ENCODE measurements around the gene CP.
"Not testable (repeated sequence)": the region's sequence is repeated elsewhere in the genome, so short reads cannot be mapped to it uniquely, and the experiment has no call there.

CP gene

DNA sequence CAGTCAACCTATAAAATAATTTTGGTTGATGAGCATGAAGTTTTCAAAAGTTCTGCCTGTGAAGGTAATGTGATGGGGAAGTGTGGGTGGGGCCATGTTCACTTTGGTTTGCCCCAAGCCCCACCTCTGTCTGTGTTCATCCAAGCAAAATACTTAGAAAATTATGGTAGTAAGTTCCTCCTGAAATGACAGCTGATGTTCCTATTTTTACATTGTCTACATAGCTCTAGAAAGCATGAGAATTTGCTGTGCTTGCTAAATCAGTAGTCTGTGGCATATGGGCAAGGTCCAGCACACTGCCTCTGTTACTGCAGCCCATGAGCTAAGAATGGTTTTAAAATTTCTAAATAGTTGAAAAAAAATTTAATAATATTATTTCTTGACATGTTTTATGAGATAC is 21.9 kb upstream of the CP start:
- DNase-seq (ENCODE audit: low read depth) = peak; percentile 20
- no peak overlapping the region for H3K4me3 ChIP-seq (ENCODE audit: low read depth, low read length)
- TF ChIP-seq, protein P1, sequence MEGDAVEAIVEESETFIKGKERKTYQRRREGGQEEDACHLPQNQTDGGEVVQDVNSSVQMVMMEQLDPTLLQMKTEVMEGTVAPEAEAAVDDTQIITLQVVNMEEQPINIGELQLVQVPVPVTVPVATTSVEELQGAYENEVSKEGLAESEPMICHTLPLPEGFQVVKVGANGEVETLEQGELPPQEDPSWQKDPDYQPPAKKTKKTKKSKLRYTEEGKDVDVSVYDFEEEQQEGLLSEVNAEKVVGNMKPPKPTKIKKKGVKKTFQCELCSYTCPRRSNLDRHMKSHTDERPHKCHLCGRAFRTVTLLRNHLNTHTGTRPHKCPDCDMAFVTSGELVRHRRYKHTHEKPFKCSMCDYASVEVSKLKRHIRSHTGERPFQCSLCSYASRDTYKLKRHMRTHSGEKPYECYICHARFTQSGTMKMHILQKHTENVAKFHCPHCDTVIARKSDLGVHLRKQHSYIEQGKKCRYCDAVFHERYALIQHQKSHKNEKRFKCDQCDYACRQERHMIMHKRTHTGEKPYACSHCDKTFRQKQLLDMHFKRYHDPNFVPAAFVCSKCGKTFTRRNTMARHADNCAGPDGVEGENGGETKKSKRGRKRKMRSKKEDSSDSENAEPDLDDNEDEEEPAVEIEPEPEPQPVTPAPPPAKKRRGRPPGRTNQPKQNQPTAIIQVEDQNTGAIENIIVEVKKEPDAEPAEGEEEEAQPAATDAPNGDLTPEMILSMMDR (IDR thresholded peaks at IDR 0.05; ENCODE audit: insufficient read depth, low read depth, low read length, missing control alignments) = no peak

DNA sequence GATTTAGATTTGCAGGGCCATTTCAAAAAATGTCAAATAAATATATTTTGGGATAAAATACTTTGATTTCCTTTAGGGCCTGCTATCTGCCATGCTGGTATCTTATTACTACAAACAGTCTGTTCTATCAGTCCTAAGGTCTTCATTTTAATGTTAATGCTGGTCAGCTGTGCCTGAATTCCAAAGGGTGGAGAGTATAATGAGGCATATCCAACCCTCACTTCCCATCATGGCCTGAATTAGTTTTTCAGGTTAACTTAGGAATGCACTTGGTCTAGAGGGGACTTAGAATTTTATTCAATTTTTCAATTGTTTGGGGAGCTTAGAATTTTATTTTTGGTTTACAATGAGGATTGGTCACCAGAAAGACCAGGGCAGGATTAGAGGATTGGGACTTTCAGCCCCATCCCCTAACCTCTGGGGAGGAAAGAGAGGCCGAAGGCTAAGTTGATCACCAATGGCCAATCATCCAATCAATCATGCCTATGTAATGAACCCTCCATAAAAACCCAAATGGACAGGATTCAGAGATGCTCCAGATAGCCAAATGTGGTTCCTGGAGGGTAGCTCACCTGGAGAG is 17.8 kb upstream of the CP start:
- H3K4me3 ChIP-seq (ENCODE audit: low read depth, low read length) = no peak overlapping the region
- DNase-seq (ENCODE audit: low read depth) = no peak
- TF ChIP-seq, protein P1 (IDR thresholded peaks at IDR 0.05; ENCODE audit: insufficient read depth, low read depth, low read length, missing control alignments) = no peak

DNA sequence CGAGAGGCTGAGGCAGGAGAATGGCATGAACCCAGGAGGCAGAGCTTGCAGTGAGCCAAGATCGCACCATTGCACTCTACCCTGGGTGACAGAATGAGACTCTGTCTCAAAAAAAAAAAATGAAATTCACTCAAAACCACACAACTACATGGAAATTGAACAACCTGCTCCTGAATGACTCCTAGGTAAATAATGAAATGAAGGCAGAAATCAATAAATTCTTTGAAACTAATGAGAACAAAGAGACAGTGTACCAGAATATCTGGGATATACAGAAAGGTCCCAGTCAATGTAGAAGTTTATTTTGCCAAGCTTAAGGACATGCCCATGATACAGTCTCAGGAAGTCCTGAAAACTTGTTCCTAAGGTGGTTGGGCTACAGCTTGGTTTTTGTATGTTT is 16.6 kb upstream of the CP start:
- not testable (repeated sequence) for H3K4me3 ChIP-seq (ENCODE audit: low read depth, low read length)

DNA sequence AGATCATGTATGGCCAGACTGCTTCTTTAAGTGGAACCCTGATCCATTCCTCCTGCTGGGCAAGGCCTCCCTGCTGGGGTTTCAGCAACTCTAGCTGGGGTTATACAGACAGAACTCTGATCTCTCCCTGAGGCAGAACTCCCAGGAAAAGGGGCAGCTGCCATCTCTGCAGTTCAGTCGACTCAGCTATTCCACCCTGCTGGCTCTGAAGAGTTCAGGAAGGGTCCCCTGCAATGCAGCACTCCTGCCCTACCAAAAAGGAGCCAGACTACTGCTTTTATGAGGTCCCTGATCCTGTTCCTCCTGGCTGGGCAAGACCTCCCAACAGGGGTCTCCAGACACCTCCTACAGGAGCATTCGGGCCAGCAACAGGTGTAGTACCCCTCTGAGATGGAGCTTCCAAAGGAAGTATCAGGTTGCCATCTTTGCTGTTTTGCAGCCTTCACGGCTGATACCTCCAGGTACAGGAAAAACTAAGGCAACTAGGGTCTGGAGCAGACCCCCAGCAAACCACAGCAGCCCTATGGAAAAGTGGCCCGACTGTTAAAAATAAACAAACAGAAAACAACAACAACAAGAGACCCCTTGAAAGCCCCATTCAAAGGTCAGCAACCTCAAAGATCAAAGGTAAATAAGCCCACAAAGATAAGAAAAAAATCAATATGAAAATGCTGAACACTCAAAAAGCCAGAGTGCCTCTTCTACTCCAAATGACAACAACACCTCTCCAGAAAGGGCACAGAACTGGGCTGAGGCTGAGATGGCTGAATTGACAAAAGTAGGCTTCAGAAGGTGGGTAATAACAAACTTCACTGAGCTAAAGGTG is 14.2 kb upstream of the CP start:
- TF ChIP-seq, protein P1 (IDR thresholded peaks at IDR 0.05; ENCODE audit: insufficient read depth, low read depth, low read length, missing control alignments) = no peak
- no peak for DNase-seq (ENCODE audit: low read depth)

More for the DNA sequence above, 16.6 kb upstream of the CP start:
- not testable (repeated sequence) for DNase-seq (ENCODE audit: low read depth)

DNA sequence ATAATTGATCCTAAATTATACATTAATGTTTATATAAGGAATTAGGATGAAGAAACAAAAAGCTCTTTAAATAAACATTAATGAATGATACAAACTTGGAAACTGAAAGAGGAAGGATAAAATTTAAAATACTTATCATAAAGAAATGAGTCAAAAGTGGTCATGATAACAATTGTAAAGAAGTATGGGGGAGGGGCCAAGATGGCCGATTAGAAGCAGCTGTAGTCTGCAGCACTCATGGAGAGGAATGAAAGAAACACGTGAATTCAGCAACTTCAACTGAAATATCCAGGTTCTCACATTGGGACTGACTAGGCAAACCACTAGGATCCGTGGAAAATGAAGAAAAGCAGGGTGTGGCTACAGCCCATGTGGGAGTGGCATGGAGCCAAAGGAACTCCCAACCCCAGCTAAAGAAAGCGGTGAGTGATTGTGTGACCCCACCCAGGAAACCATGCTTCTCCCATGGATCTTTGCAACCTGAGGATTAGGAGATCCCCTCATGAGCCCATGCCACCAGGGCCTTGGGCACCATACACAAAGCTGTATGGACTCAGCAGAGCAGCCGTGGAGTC is 13.1 kb upstream of the CP start:
- DNase-seq (ENCODE audit: low read depth) = no peak
- TF ChIP-seq, protein P1 (IDR thresholded peaks at IDR 0.05; ENCODE audit: insufficient read depth, low read depth, low read length, missing control alignments) = no peak
- H3K4me3 ChIP-seq (ENCODE audit: low read depth, low read length) = no peak overlapping the region

More for the DNA sequence above, 14.2 kb upstream of the CP start:
- no peak overlapping the region for H3K4me3 ChIP-seq (ENCODE audit: low read depth, low read length)

DNA sequence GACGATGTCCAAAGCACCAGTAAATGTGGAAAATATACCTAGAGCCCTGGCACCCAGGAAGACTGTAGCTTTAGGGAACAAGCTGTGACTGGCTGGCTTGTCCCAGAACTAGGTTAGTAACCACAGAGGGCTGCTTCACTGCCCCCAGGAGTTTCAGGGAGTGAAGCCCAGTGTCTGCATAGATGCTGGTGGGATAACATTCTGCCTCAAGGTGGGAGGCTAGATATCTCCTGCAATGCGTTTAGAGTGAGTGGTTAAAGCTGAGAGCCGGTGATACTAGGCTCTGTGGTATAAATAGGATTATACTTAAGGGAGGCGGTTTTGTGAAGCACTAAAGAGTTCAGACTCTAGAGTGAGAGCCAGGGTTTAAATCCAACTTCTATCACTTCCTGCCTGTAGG is 11.7 kb upstream of the CP start:
- TF ChIP-seq, protein P1 (IDR thresholded peaks at IDR 0.05; ENCODE audit: insufficient read depth, low read depth, low read length, missing control alignments) = no peak
- DNase-seq (ENCODE audit: low read depth) = no peak
- no peak overlapping the region for H3K4me3 ChIP-seq (ENCODE audit: low read depth, low read length)

DNA sequence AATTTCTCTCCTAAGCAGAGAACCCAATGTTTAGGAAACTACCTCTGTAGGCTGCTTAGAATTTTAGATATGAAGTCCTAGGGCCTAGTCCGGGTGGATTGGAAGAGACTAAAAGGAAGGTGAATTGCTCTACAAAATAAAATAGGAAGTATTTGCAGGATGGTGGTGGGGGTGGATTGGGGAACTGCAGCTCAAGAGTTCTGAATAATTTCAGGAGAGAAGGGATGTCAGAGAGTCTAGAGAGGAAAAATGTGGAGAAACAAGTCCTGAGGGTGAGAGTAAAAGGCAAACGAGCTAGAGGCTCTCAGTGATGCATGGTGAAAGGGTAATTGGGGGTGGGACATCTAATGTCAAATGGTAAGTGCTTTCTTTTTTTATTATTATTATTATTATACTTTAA is 10.2 kb upstream of the CP start:
- DNase-seq (ENCODE audit: low read depth) = no peak
- H3K4me3 ChIP-seq (ENCODE audit: low read depth, low read length) = no peak overlapping the region
- TF ChIP-seq, protein P1 (IDR thresholded peaks at IDR 0.05; ENCODE audit: insufficient read depth, low read depth, low read length, missing control alignments) = no peak

All from GM12865 (cell line).